Upper lobe of left lung (tissue), 4 donors: ENCODE data around the gene COL9A3.

Source experiments
- CTCF ChIP-seq, 6 experiments: fragments of 450-650 bp in 4 of 6; fragments of 200-600 bp in 2 of 6; sonication (generic) in 2 of 6; IDR thresholded peaks; one replicate each; pipeline ENCODE4 v1.5.1; 2016 to 2019; ENCODE audit warnings: antibody characterized with exemption in 6 of 6
- EP300 ChIP-seq, 4 donors: sonication (generic); formaldehyde crosslinking; IDR thresholded peaks; one replicate each; pipeline ENCODE4 v1.5.1; 2017; ENCODE audit warnings: antibody characterized with exemption in 4 of 4, control low read depth in 2 of 4
- POLR2A ChIP-seq, 4 donors: fragments of 450-650 bp; IDR thresholded peaks; one replicate each; pipeline ENCODE4 v1.5.1; 2016 to 2017; ENCODE audit warnings: antibody characterized with exemption in 4 of 4, mild to moderate bottlenecking in 2 of 4
- POLR2AphosphoS5 ChIP-seq, 2 donors: sonication (generic); formaldehyde crosslinking; IDR thresholded peaks; one replicate each; pipeline ENCODE4 v1.5.1; 2017; ENCODE audit warnings: antibody characterized with exemption in 2 of 2

- no peak for TF ChIP-seq CTCF (IDR thresholded peaks at IDR 0.05)
- no peak for TF ChIP-seq EP300 (IDR thresholded peaks at IDR 0.05)
- no peak for TF ChIP-seq POLR2A (IDR thresholded peaks at IDR 0.05)
- no peak for TF ChIP-seq POLR2AphosphoS5 (IDR thresholded peaks at IDR 0.05)
These were observed 16.3 kb upstream of the COL9A3 start for GRCh38 chr20:62800314-62801259.
